OCI-LY3 (cell line): ENCODE results near the gene TCF20.

Source experiments
- H2AFZ ChIP-seq: fragments of 200-600, 300-600 bp; shearing (Covaris generic); 2 replicates; pipeline ENCODE4 v1.6.0; 2014; ENCODE audit warnings: antibody characterized with exemption, low read depth, low read length
- H3K27ac ChIP-seq: fragments of 200-600, 300-600 bp; sonication (generic); 2 replicates; pipeline ENCODE4 v1.5.1; 2014; ENCODE audit warnings: mild to moderate bottlenecking, low read length, moderate library complexity, mixed read lengths
- H3K27me3 ChIP-seq: fragments of 200-600, 300-600 bp; sonication (generic); 2 replicates; pipeline ENCODE4 v1.6.1; 2014; ENCODE audit warnings: low read depth, low read length, mixed read lengths
- H3K36me3 ChIP-seq: fragments of 200-600, 300-600 bp; sonication (generic); replicated peaks from 2 replicates; pipeline ENCODE3; 2014; ENCODE audit warnings: low read depth, low read length, mixed read lengths
- H3K4me1 ChIP-seq: fragments of 300-600, 200-600 bp; sonication (generic); 2 replicates; pipeline ENCODE4 v1.6.1; 2014; ENCODE audit warnings: low read length, mixed read lengths
- H3K4me2 ChIP-seq: fragments of 200-600, 300-600 bp; sonication (generic); 2 replicates; pipeline ENCODE4 v1.6.1; 2014; ENCODE audit warnings: low read length, mixed read lengths
- H3K4me3 ChIP-seq: fragments of 300-600, 200-600 bp; sonication (generic); 2 replicates; pipeline ENCODE4 v1.5.1; 2014; ENCODE audit warnings: antibody characterized with exemption, mild to moderate bottlenecking, low read length, moderate library complexity
- H3K79me2 ChIP-seq: fragments of 300-600, 200-600 bp; shearing (Covaris generic); 2 replicates; pipeline ENCODE4 v1.6.1; 2014; ENCODE audit warnings: mild to moderate bottlenecking, low read length, mixed read lengths
- H3K9ac ChIP-seq: fragments of 300-600, 200-600 bp; shearing (Covaris generic); 2 replicates; pipeline ENCODE4 v1.6.0; 2014; ENCODE audit warnings: mild to moderate bottlenecking, low read length, moderate library complexity
- H3K9me3 ChIP-seq: fragments of 200-600, 300-600 bp; shearing (Covaris generic); 2 replicates; pipeline ENCODE4 v1.6.1; 2014; ENCODE audit warnings: low read length, mixed read lengths; ENCODE audit not compliant: insufficient read depth
- H4K20me1 ChIP-seq: fragments of 200-600, 300-600 bp; sonication (generic); 2 replicates; pipeline ENCODE4 v1.6.1; 2016; ENCODE audit warnings: low read length, mixed read lengths; ENCODE audit not compliant: insufficient read depth
- EZH2phosphoT487 ChIP-seq: fragments of 200-600 bp; shearing (Covaris generic); IDR thresholded peaks from 2 replicates; pipeline ENCODE4 v1.6.1; 2018; ENCODE audit warnings: antibody characterized with exemption, mixed run types, low read depth
- TF ChIP-seq, protein P1 (sequence below): fragments of 200-600, 300-600 bp; sonication (generic); IDR thresholded peaks from 2 replicates; pipeline ENCODE4 v1.5.1; 2014; ENCODE audit warnings: antibody characterized with exemption, low read length, low read depth

The TCF20 gene

DNA sequence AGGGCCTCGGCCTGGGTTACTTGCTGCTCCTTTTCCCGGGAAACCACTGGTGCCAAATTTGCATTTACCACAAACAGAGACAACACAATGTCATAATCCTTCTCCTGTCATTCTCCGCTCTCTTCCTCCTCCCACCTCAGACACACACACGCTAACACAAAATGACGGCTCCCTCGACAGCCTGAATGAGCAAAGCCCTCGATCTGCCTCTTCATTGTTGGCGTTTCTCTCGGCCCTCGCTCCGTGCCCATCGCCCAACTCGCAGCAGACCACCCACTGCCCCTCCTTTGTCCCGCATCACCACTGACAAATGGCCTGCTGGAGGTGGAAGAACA, 12.5 kb upstream of the TCF20 start:
- Histone ChIP-seq H3K36me3 (no peaks in the 10 kb centered on the region), H3K27ac (no peak overlapping the region), H3K4me3 (no peak overlapping the region), H3K27me3 (no peaks in the 10 kb centered on the region), H3K9me3 (no peaks in the 10 kb centered on the region), H4K20me1 (no peaks in the 10 kb centered on the region), H3K9ac (no peak overlapping the region), H2AFZ (no peak overlapping the region), H3K4me2 (no peak overlapping the region), H3K79me2 (no peaks in the 10 kb centered on the region), H3K4me1 (peaks cover 25% of the 10 kb centered on the region)
- TF ChIP-seq EZH2phosphoT487, result no peak

- H3K79me2 ChIP-seq, result no peaks in the 10 kb centered on the region
- H3K9ac ChIP-seq, result no peak overlapping the region
- H3K4me3 ChIP-seq, result no peak overlapping the region
- H3K4me2 ChIP-seq, result no peak overlapping the region
- no peaks in the 10 kb centered on the region for H3K36me3 ChIP-seq
- H3K9me3 ChIP-seq, result no peaks in the 10 kb centered on the region
- peaks cover 30% of the 10 kb centered on the region for H3K4me1 ChIP-seq
- no peaks in the 10 kb centered on the region for H4K20me1 ChIP-seq
- no peaks in the 10 kb centered on the region for H3K27me3 ChIP-seq
- H2AFZ ChIP-seq, result no peak overlapping the region
- TF ChIP-seq, protein P1, sequence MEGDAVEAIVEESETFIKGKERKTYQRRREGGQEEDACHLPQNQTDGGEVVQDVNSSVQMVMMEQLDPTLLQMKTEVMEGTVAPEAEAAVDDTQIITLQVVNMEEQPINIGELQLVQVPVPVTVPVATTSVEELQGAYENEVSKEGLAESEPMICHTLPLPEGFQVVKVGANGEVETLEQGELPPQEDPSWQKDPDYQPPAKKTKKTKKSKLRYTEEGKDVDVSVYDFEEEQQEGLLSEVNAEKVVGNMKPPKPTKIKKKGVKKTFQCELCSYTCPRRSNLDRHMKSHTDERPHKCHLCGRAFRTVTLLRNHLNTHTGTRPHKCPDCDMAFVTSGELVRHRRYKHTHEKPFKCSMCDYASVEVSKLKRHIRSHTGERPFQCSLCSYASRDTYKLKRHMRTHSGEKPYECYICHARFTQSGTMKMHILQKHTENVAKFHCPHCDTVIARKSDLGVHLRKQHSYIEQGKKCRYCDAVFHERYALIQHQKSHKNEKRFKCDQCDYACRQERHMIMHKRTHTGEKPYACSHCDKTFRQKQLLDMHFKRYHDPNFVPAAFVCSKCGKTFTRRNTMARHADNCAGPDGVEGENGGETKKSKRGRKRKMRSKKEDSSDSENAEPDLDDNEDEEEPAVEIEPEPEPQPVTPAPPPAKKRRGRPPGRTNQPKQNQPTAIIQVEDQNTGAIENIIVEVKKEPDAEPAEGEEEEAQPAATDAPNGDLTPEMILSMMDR, result no peak
- TF ChIP-seq EZH2phosphoT487, result no peak
- H3K27ac ChIP-seq, result no peak overlapping the region
Measured at GRCh38 chr22:42282252-42282942, 11.9 kb upstream of the TCF20 start.

- no peak overlapping the region for H3K4me3 ChIP-seq
- H3K27me3 ChIP-seq, result no peaks in the 10 kb centered on the region
- no peak overlapping the region for H3K4me2 ChIP-seq
- H3K4me1 ChIP-seq, result peaks cover 30% of the 10 kb centered on the region
- no peak overlapping the region for H2AFZ ChIP-seq
- TF ChIP-seq EZH2phosphoT487, result no peak
- TF ChIP-seq, protein P1, result no peak
- H3K9ac ChIP-seq, result no peak overlapping the region
- H3K27ac ChIP-seq, result no peak overlapping the region
- no peaks in the 10 kb centered on the region for H3K79me2 ChIP-seq
- no peaks in the 10 kb centered on the region for H3K36me3 ChIP-seq
- H3K9me3 ChIP-seq, result no peaks in the 10 kb centered on the region
- no peaks in the 10 kb centered on the region for H4K20me1 ChIP-seq
Measured at GRCh38 chr22:42281706-42282251, 11.3 kb upstream of the TCF20 start.

- H3K79me2 ChIP-seq, result no peaks in the 10 kb centered on the region
- H4K20me1 ChIP-seq, result no peaks in the 10 kb centered on the region
- no peak overlapping the region for H2AFZ ChIP-seq
- H3K9ac ChIP-seq, result no peak overlapping the region
- TF ChIP-seq, protein P1, result no peak
- no peak for TF ChIP-seq EZH2phosphoT487
- H3K4me1 ChIP-seq, result peaks cover 30% of the 10 kb centered on the region
- H3K9me3 ChIP-seq, result no peaks in the 10 kb centered on the region
- no peaks in the 10 kb centered on the region for H3K27me3 ChIP-seq
- H3K36me3 ChIP-seq, result no peaks in the 10 kb centered on the region
- H3K27ac ChIP-seq, result no peak overlapping the region
- no peak overlapping the region for H3K4me2 ChIP-seq
- H3K4me3 ChIP-seq, result no peak overlapping the region
Measured at GRCh38 chr22:42281284-42281683, 10.8 kb upstream of the TCF20 start.
